ENCODE data around the gene TSACC. TPM values are rescaled to one million over a fixed set of nuclear protein-coding genes. Genes with fewer than 3 reads are reported as not detected.
A peak's percentile ranks its signal among the peaks of the same experiment; 100 is the strongest.

TSACC gene
- total and polyA plus RNA-seq, 2 of the 8 experiments (the other 6 are each of a cell fraction or from before 2014, with no cell fraction given): 1.0 to 5.0 TPM

- TF ChIP-seq, protein P1, sequence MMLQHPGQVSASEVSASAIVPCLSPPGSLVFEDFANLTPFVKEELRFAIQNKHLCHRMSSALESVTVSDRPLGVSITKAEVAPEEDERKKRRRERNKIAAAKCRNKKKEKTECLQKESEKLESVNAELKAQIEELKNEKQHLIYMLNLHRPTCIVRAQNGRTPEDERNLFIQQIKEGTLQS (IDR thresholded peaks at IDR 0.05; ENCODE audit: insufficient read depth, low read depth, low read length): no peak
- TF ChIP-seq SUZ12 (IDR thresholded peaks at IDR 0.05; ENCODE audit: low read length) (no peak), TAF1 (IDR thresholded peaks at IDR 0.05; ENCODE audit: low read depth, low read length) (peak; percentile 90), CHD2 (IDR thresholded peaks at IDR 0.05; ENCODE audit: low read length) (peak; percentile 47; the same call in 1 of the 2 replicates)
- TF ChIP-seq, protein P2, sequence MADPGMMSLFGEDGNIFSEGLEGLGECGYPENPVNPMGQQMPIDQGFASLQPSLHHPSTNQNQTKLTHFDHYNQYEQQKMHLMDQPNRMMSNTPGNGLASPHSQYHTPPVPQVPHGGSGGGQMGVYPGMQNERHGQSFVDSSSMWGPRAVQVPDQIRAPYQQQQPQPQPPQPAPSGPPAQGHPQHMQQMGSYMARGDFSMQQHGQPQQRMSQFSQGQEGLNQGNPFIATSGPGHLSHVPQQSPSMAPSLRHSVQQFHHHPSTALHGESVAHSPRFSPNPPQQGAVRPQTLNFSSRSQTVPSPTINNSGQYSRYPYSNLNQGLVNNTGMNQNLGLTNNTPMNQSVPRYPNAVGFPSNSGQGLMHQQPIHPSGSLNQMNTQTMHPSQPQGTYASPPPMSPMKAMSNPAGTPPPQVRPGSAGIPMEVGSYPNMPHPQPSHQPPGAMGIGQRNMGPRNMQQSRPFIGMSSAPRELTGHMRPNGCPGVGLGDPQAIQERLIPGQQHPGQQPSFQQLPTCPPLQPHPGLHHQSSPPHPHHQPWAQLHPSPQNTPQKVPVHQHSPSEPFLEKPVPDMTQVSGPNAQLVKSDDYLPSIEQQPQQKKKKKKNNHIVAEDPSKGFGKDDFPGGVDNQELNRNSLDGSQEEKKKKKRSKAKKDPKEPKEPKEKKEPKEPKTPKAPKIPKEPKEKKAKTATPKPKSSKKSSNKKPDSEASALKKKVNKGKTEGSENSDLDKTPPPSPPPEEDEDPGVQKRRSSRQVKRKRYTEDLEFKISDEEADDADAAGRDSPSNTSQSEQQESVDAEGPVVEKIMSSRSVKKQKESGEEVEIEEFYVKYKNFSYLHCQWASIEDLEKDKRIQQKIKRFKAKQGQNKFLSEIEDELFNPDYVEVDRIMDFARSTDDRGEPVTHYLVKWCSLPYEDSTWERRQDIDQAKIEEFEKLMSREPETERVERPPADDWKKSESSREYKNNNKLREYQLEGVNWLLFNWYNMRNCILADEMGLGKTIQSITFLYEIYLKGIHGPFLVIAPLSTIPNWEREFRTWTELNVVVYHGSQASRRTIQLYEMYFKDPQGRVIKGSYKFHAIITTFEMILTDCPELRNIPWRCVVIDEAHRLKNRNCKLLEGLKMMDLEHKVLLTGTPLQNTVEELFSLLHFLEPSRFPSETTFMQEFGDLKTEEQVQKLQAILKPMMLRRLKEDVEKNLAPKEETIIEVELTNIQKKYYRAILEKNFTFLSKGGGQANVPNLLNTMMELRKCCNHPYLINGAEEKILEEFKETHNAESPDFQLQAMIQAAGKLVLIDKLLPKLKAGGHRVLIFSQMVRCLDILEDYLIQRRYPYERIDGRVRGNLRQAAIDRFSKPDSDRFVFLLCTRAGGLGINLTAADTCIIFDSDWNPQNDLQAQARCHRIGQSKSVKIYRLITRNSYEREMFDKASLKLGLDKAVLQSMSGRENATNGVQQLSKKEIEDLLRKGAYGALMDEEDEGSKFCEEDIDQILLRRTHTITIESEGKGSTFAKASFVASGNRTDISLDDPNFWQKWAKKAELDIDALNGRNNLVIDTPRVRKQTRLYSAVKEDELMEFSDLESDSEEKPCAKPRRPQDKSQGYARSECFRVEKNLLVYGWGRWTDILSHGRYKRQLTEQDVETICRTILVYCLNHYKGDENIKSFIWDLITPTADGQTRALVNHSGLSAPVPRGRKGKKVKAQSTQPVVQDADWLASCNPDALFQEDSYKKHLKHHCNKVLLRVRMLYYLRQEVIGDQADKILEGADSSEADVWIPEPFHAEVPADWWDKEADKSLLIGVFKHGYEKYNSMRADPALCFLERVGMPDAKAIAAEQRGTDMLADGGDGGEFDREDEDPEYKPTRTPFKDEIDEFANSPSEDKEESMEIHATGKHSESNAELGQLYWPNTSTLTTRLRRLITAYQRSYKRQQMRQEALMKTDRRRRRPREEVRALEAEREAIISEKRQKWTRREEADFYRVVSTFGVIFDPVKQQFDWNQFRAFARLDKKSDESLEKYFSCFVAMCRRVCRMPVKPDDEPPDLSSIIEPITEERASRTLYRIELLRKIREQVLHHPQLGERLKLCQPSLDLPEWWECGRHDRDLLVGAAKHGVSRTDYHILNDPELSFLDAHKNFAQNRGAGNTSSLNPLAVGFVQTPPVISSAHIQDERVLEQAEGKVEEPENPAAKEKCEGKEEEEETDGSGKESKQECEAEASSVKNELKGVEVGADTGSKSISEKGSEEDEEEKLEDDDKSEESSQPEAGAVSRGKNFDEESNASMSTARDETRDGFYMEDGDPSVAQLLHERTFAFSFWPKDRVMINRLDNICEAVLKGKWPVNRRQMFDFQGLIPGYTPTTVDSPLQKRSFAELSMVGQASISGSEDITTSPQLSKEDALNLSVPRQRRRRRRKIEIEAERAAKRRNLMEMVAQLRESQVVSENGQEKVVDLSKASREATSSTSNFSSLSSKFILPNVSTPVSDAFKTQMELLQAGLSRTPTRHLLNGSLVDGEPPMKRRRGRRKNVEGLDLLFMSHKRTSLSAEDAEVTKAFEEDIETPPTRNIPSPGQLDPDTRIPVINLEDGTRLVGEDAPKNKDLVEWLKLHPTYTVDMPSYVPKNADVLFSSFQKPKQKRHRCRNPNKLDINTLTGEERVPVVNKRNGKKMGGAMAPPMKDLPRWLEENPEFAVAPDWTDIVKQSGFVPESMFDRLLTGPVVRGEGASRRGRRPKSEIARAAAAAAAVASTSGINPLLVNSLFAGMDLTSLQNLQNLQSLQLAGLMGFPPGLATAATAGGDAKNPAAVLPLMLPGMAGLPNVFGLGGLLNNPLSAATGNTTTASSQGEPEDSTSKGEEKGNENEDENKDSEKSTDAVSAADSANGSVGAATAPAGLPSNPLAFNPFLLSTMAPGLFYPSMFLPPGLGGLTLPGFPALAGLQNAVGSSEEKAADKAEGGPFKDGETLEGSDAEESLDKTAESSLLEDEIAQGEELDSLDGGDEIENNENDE (IDR thresholded peaks at IDR 0.05; ENCODE audit: insufficient replicate concordance, low read length): no peak
These were observed 18.7 kb downstream of the TSACC start (continued) for GRCh38 chr1:156356875-156357534.

Data from H1 (cell line).